HG02798 (cell line): ENCODE data around the gene SPOP.
"Not testable (repeated sequence)": the region's sequence is repeated elsewhere in the genome, so short reads cannot be mapped to it uniquely, and the experiment has no call there.

Experiments
- ATAC-seq: cut with Tn5 transposase; IDR thresholded peaks from one replicate; pipeline ENCODE4 v1.9.1; 2021; ENCODE audit warnings: mild to moderate bottlenecking; ENCODE audit not compliant: unreplicated experiment, poor library complexity

SPOP gene

GRCh38 chr17:49696233-49696761 is 18.4 kb upstream of the SPOP start:
- ATAC-seq: peak; percentile 65

GRCh38 chr17:49695698-49696232 is 17.9 kb upstream of the SPOP start:
- ATAC-seq: no peak

GRCh38 chr17:49694847-49695697 is 17.2 kb upstream of the SPOP start:
- ATAC-seq: no peak

GRCh38 chr17:49692751-49693150 is 14.9 kb upstream of the SPOP start:
- ATAC-seq: no peak

GRCh38 chr17:49691677-49692191 is 13.8 kb upstream of the SPOP start:
- ATAC-seq: no peak

GRCh38 chr17:49691086-49691676 is 13.3 kb upstream of the SPOP start:
- ATAC-seq: no peak

- ATAC-seq: no peak
Measured at GRCh38 chr17:49690256-49690655, 12.4 kb upstream of the SPOP start.

GRCh38 chr17:49688848-49689247 is 11.0 kb upstream of the SPOP start:
- no peak for ATAC-seq

- no peak for ATAC-seq
Measured at GRCh38 chr17:49687878-49688491, 10.1 kb upstream of the SPOP start.

GRCh38 chr17:49681106-49681979 is 3.4 kb upstream of the SPOP start:
- no peak for ATAC-seq

- no peak for ATAC-seq
Measured at GRCh38 chr17:49680314-49680713, 2.4 kb upstream of the SPOP start.

- peak; percentile 64 for ATAC-seq
Measured at GRCh38 chr17:49677134-49677932, 564 bp downstream of the SPOP start.

- peak; percentile 51 for ATAC-seq
Measured at GRCh38 chr17:49676276-49676868, 1.5 kb downstream of the SPOP start.

GRCh38 chr17:49674507-49674906 is 3.4 kb downstream of the SPOP start:
- ATAC-seq: no peak

- ATAC-seq: not testable (repeated sequence)
Measured at GRCh38 chr17:49673679-49674078, 4.2 kb downstream of the SPOP start.

GRCh38 chr17:49670641-49671040 is 7.3 kb downstream of the SPOP start:
- no peak for ATAC-seq

- no peak for ATAC-seq
Measured at GRCh38 chr17:49670002-49670401, 7.9 kb downstream of the SPOP start.

GRCh38 chr17:49667854-49668253 is 10.0 kb downstream of the SPOP start:
- ATAC-seq: no peak
